Neuronal stem cell (in vitro differentiated cells): ENCODE data around the gene LRRC73.
A peak's percentile ranks its signal among the peaks of the same experiment; 100 is the strongest.

Experiments
- DNase-seq: peaks from one replicate; pipeline ENCODE4 v3.0.0-alpha.2; 2013; ENCODE audit warnings: low spot score
- H2AFZ ChIP-seq: one replicate; pipeline ENCODE4 v1.6.1; 2013; ENCODE audit warnings: mild to moderate bottlenecking, low read length, inconsistent platforms
- H2AK5ac ChIP-seq: 2 replicates; pipeline ENCODE4 v1.6.1; 2013; ENCODE audit warnings: low read depth, mild to moderate bottlenecking, inconsistent platforms, low read length, moderate library complexity, mixed read lengths
- H2BK120ac ChIP-seq: 2 replicates; pipeline ENCODE4 v1.6.1; 2013; ENCODE audit warnings: low read depth, mild to moderate bottlenecking, inconsistent platforms, low read length, moderate library complexity, mixed read lengths
- H2BK12ac ChIP-seq: one replicate; pipeline ENCODE4 v1.6.1; 2013; ENCODE audit warnings: low read length, inconsistent platforms
- H2BK15ac ChIP-seq: 2 replicates; pipeline ENCODE4 v1.6.1; 2013; ENCODE audit warnings: mild to moderate bottlenecking, low read length, inconsistent platforms, mixed read lengths
- H2BK5ac ChIP-seq: one replicate; pipeline ENCODE4 v1.6.1; 2013; ENCODE audit warnings: inconsistent platforms, mild to moderate bottlenecking, low read length, moderate library complexity
- H3K14ac ChIP-seq: one replicate; pipeline ENCODE4 v1.6.1; 2013; ENCODE audit warnings: low read length, inconsistent platforms
- H3K18ac ChIP-seq: 2 replicates; pipeline ENCODE4 v1.6.1; 2013; ENCODE audit warnings: low read length, inconsistent platforms
- H3K23ac ChIP-seq: 2 replicates; pipeline ENCODE4 v1.6.1; 2013; ENCODE audit warnings: low read depth, mild to moderate bottlenecking, mixed read lengths, low read length, inconsistent platforms; ENCODE audit not compliant: poor library complexity
- H3K27ac ChIP-seq: replicated peaks from 3 replicates; pipeline ENCODE4 v1.5.1; 2013; ENCODE audit warnings: low read length, inconsistent platforms
- H3K27me3 ChIP-seq, 3 experiments: 2 replicates each; pipeline ENCODE4 v1.6.1; 2013; ENCODE audit warnings: low read length in 3 of 3, mild to moderate bottlenecking in 2 of 3, inconsistent platforms in 1 of 3, low read depth in 1 of 3, mixed read lengths in 1 of 3, moderate library complexity in 1 of 3; ENCODE audit not compliant: control insufficient read depth in 3 of 3, insufficient read depth in 3 of 3
- H3K36me3 ChIP-seq, 2 donors: replicated peaks in 1 of 2; 2 replicates each; pipeline ENCODE4 v1.6.1; 2013; ENCODE audit warnings: low read length in 2 of 2; ENCODE audit not compliant: control insufficient read depth in 2 of 2, insufficient read depth in 2 of 2
- H3K4ac ChIP-seq: 2 replicates; pipeline ENCODE4 v1.6.1; 2013; ENCODE audit warnings: inconsistent platforms, mild to moderate bottlenecking, low read length, moderate library complexity
- H3K4me1 ChIP-seq, 2 donors: 1 replicate in 1 of 2; 2 replicates in 1 of 2; pipeline ENCODE4 v1.6.1; 2013; ENCODE audit warnings: low read length in 2 of 2, low read depth in 1 of 2; ENCODE audit not compliant: control insufficient read depth in 2 of 2, insufficient read depth in 1 of 2
- H3K4me2 ChIP-seq: one replicate; pipeline ENCODE4 v1.6.1; 2013; ENCODE audit warnings: mild to moderate bottlenecking, low read length, inconsistent platforms; ENCODE audit not compliant: insufficient read depth, poor library complexity, severe bottlenecking
- H3K4me3 ChIP-seq, 2 donors: 2 replicates each; pipeline ENCODE4 v1.5.1; 2013; ENCODE audit warnings: low read length in 2 of 2, mild to moderate bottlenecking in 2 of 2, inconsistent platforms in 1 of 2, moderate library complexity in 1 of 2
- H3K79me1 ChIP-seq: one replicate; pipeline ENCODE4 v1.6.1; 2013; ENCODE audit warnings: low read depth, mild to moderate bottlenecking, inconsistent platforms, low read length, moderate library complexity
- H3K9ac ChIP-seq: one replicate; pipeline ENCODE4 v1.6.1; 2013; ENCODE audit warnings: mild to moderate bottlenecking, low read depth, low read length, inconsistent platforms; ENCODE audit not compliant: poor library complexity
- H3K9me3 ChIP-seq, 2 donors: replicated peaks in 1 of 2; 2 replicates each; pipeline versions ENCODE3 to v1.6.1; 2013; ENCODE audit warnings: low read length in 2 of 2, mild to moderate bottlenecking in 2 of 2, inconsistent platforms in 1 of 2, low read depth in 1 of 2, mixed read lengths in 1 of 2, moderate library complexity in 1 of 2; ENCODE audit not compliant: control insufficient read depth in 2 of 2, insufficient read depth in 1 of 2
- H4K8ac ChIP-seq: one replicate; pipeline ENCODE4 v1.6.1; 2013; ENCODE audit warnings: low read depth, mild to moderate bottlenecking, inconsistent platforms, low read length, moderate library complexity
- H4K91ac ChIP-seq: one replicate; pipeline ENCODE4 v1.6.1; 2013; ENCODE audit warnings: low read length, low read depth, mild to moderate bottlenecking, inconsistent platforms; ENCODE audit not compliant: poor library complexity
- WGBS, 2 donors: extraction: QIAGEN DNeasy Blood & Tissue Kit; methylation state at CpG; one replicate each; pipeline ENCODE4 v1.1.7; 2013; ENCODE audit warnings: missing lambda C conversion rate in 2 of 2, mixed read lengths in 1 of 2; ENCODE audit not compliant: insufficient read length in 2 of 2, insufficient replicate concordance in 1 of 2; ENCODE audit errors: extremely low coverage in 2 of 2; 5-methylcytosine and 5-hydroxymethylcytosine counted together

Gene LRRC73

DNA sequence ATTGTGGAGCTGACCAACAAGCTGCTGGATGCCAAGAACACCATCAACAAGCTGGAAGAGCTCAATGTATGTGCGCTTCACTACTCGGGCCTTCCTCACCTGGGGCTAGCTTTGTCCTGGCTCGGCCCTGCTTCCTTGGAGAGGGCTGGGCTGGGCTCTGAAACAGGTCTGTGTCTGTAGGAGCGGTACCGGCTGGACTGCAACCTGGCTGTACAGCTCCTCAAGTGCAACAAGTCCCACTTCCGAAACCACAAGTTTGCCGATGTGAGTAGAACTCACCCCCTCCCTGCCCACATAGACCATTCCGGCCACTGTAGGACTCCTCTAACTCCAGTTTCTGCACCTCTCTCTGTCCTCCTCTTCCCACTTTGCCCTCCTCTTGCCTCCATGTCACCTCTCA lies 6.7 kb downstream of the LRRC73 start:
- Histone ChIP-seq H3K4me2 (no peak overlapping the region), H3K27ac (no peak overlapping the region), H3K79me1 (peaks cover 3% of the 10 kb centered on the region), H3K4ac (no peak overlapping the region), H4K8ac (no peak overlapping the region), H3K18ac (no peak overlapping the region), H2BK120ac (no peak overlapping the region), H2BK5ac (no peak overlapping the region), H3K4me1 (peaks cover 0 to 2% of the 10 kb centered on the region in 2 donors), H2AFZ (no peak overlapping the region), H3K9me3 (peaks cover 0 to 2% of the 10 kb centered on the region in 2 donors), H2AK5ac (no peak overlapping the region), H4K91ac (no peak overlapping the region), H3K23ac (no peak overlapping the region), H3K4me3 (no peak overlapping the region), H3K27me3 (peaks cover 0 to 5% (median 0%) of the 10 kb centered on the region in 3 experiments), H3K14ac (no peak overlapping the region), H2BK12ac (no peak overlapping the region), H2BK15ac (no peak overlapping the region), H3K36me3 (peaks cover 54 to 76% of the 10 kb centered on the region in 2 donors), H3K9ac (peak overlapping the region; percentile 51)
- DNase-seq: no peak
- no CpG with 5 or more reads among the region's 8 CpGs for WGBS, 2 donors

- H3K27ac ChIP-seq: no peak overlapping the region
- H2BK15ac ChIP-seq: no peak overlapping the region
- H3K4ac ChIP-seq: no peak overlapping the region
- H2BK12ac ChIP-seq: no peak overlapping the region
- no peak for DNase-seq
- peak overlapping the region; percentile 16 for H2BK5ac ChIP-seq
- H4K8ac ChIP-seq: no peak overlapping the region
- no peaks in the 10 kb centered on the region for H3K4me1 ChIP-seq
- peaks cover 0 to 2% of the 10 kb centered on the region in 2 donors for H3K9me3 ChIP-seq
- H3K79me1 ChIP-seq: peaks cover 4% of the 10 kb centered on the region
- H3K27me3 ChIP-seq: no peaks in the 10 kb centered on the region
- no peak overlapping the region for H3K18ac ChIP-seq
- no peak overlapping the region for H3K14ac ChIP-seq
- H3K9ac ChIP-seq: no peak overlapping the region
- no peak overlapping the region for H2BK120ac ChIP-seq
- no peak overlapping the region for H3K23ac ChIP-seq
- H3K36me3 ChIP-seq: peaks cover 54 to 83% of the 10 kb centered on the region in 2 donors
- no peak overlapping the region for H4K91ac ChIP-seq
- no peak overlapping the region for H2AFZ ChIP-seq
- H2AK5ac ChIP-seq: no peak overlapping the region
- H3K4me2 ChIP-seq: no peak overlapping the region
- no CpG with 5 or more reads among the region's 4 CpGs for WGBS, 2 donors
- H3K4me3 ChIP-seq: no peak overlapping the region
Observed at GRCh38 chr6:43502666-43503065, 7.5 kb downstream of the LRRC73 start.

- H2BK5ac ChIP-seq: no peak overlapping the region
Observed at GRCh38 chr6:43500921-43501320, 9.2 kb downstream of the LRRC73 start.

GRCh38 chr6:43499028-43499815 lies 10.9 kb downstream of the LRRC73 start:
- no peak overlapping the region for H3K27ac ChIP-seq
- WGBS, 2 donors: no CpG with 5 or more reads among the region's 12 CpGs

More at GRCh38 chr6:43500921-43501320, 9.2 kb downstream of the LRRC73 start:
- no peak overlapping the region for H3K27ac ChIP-seq
- H2BK12ac ChIP-seq: no peak overlapping the region
- no peak overlapping the region for H3K14ac ChIP-seq
- no peak overlapping the region for H2AK5ac ChIP-seq
- H3K9ac ChIP-seq: no peak overlapping the region
- no peak overlapping the region for H3K23ac ChIP-seq
- DNase-seq: no peak
- peaks cover 56 to 85% of the 10 kb centered on the region in 2 donors for H3K36me3 ChIP-seq
- H3K9me3 ChIP-seq: peaks cover 0 to 2% of the 10 kb centered on the region in 2 donors
- H3K18ac ChIP-seq: no peak overlapping the region
- H4K91ac ChIP-seq: no peak overlapping the region
- H3K4ac ChIP-seq: no peak overlapping the region
- WGBS, 2 donors: no CpG with 5 or more reads among the region's 3 CpGs
- no peak overlapping the region for H2AFZ ChIP-seq
- H3K4me3 ChIP-seq: no peak overlapping the region
- no peaks in the 10 kb centered on the region for H3K27me3 ChIP-seq
- H3K79me1 ChIP-seq: peaks cover 9% of the 10 kb centered on the region
- H2BK15ac ChIP-seq: no peak overlapping the region
- no peak overlapping the region for H4K8ac ChIP-seq
- no peak overlapping the region for H2BK120ac ChIP-seq
- H3K4me1 ChIP-seq: peaks cover 2 to 5% of the 10 kb centered on the region in 2 donors
- no peak overlapping the region for H3K4me2 ChIP-seq

More at GRCh38 chr6:43499028-43499815, 10.9 kb downstream of the LRRC73 start:
- Histone ChIP-seq H3K4me3 (no peak overlapping the region), H3K27me3 (no peaks in the 10 kb centered on the region), H4K91ac (no peak overlapping the region), H2BK15ac (no peak overlapping the region), H3K18ac (no peak overlapping the region), H3K36me3 (peaks cover 46 to 75% of the 10 kb centered on the region in 2 donors), H3K79me1 (peaks cover 10% of the 10 kb centered on the region), H3K4ac (no peak overlapping the region), H2BK12ac (no peak overlapping the region), H3K23ac (no peak overlapping the region), H3K9ac (no peak overlapping the region), H3K4me2 (no peak overlapping the region), H2BK120ac (no peak overlapping the region), H4K8ac (no peak overlapping the region), H3K14ac (no peak overlapping the region), H2AFZ (no peak overlapping the region), H3K4me1 (peaks cover 7 to 15% of the 10 kb centered on the region in 2 donors), H2BK5ac (no peak overlapping the region), H2AK5ac (no peak overlapping the region), H3K9me3 (peaks cover 0 to 2% of the 10 kb centered on the region in 2 donors)
- no peak for DNase-seq
